K562 (cell line): Measurements from ENCODE around the gene GTSE1. TPM values are rescaled to one million over a fixed set of nuclear protein-coding genes. Genes with fewer than 3 reads are reported as not detected.
A peak's percentile ranks its signal among the peaks of the same experiment; 100 is the strongest.

Experiments
- ATAC-seq: fragments of 200-7000 bp; cut with Tn5 transposase; 3 replicates; pipeline ENCODE4 v1.9.1; 2020; ENCODE audit warnings: moderate library complexity
- BruUV-seq: library from RNA; stranded (reverse); fragments of 400-500 nt; replicated peaks from 2 replicates; lab custom pipeline; 2021; lab: Mats Ljungman, UMichigan
- CTCF ChIA-PET: fragments of 300-600 bp; formaldehyde crosslinking; extraction: SDS; loops from one replicate; lab custom pipeline; 2021; ENCODE audit warnings: low intra/inter-chr PET ratio; lab: Yijun Ruan, JAX
- POLR2A ChIA-PET: fragments of 300-600, 350-650 bp; sonication (Branson Sonifier 250); formaldehyde crosslinking; extraction: SDS; loops from one replicate; lab custom pipeline; 2021; ENCODE audit warnings: antibody characterized with exemption, inconsistent platforms; lab: Yijun Ruan, JAX
- DNase-seq, 4 experiments: peaks; one replicate each; pipeline versions ENCODE4 v3.0.0 to v3.0.0-alpha.2; 2011 to 2018; ENCODE audit warnings: low spot score in 3 of 4, mixed read lengths in 3 of 4; ENCODE audit errors: extremely low read depth in 1 of 4
- FAIRE-seq: peaks from 2 replicates; lab custom pipeline; 2011; peaks lifted over from hg19 to GRCh38; lab: Jason Lieb, UNC
- H2AFZ ChIP-seq: 2 replicates; pipeline ENCODE4 v1.6.0; 2011; ENCODE audit warnings: low read depth, low read length, control low read depth, inconsistent platforms
- H3K27ac ChIP-seq: fragments of 200-600 bp; 3 replicates; pipeline ENCODE4 v1.8.0; 2011; ENCODE audit warnings: low read depth, mild to moderate bottlenecking, control low read depth, inconsistent platforms, low read length, moderate library complexity, mixed read lengths; ENCODE audit errors: extremely low read depth
- H3K27me3 ChIP-seq, 2 experiments: fragments of 300-600 bp in 1 of 2; 2 replicates in 1 of 2; 3 replicates in 1 of 2; pipeline versions ENCODE4 v1.6.0 to v1.8.0; 2011; ENCODE audit warnings: inconsistent platforms in 2 of 2, low read length in 2 of 2, mild to moderate bottlenecking in 1 of 2, mixed read lengths in 1 of 2, moderate library complexity in 1 of 2; ENCODE audit not compliant: control insufficient read depth in 2 of 2, insufficient read depth in 2 of 2
- H3K36me3 ChIP-seq: fragments of 300-600 bp; 3 replicates; pipeline ENCODE4 v1.8.0; 2011; ENCODE audit warnings: mild to moderate bottlenecking, low read length, inconsistent platforms; ENCODE audit not compliant: control insufficient read depth, insufficient read depth
- H3K4me1 ChIP-seq, 2 experiments: fragments of 200-600 bp in 1 of 2; replicated peaks in 1 of 2; 2 replicates in 1 of 2; 3 replicates in 1 of 2; pipeline versions ENCODE4 v1.5.1 to v1.8.0; 2011; ENCODE audit warnings: inconsistent platforms in 2 of 2, low read length in 2 of 2, mild to moderate bottlenecking in 1 of 2, mixed read lengths in 1 of 2, moderate library complexity in 1 of 2; ENCODE audit not compliant: control insufficient read depth in 2 of 2, insufficient read depth in 2 of 2
- H3K4me2 ChIP-seq: 2 replicates; pipeline ENCODE4 v1.6.1; 2011; ENCODE audit warnings: low read length, control low read depth, inconsistent platforms, mixed read lengths; ENCODE audit not compliant: insufficient read depth
- H3K4me3 ChIP-seq: fragments of 200-600 bp; sonication (generic), shearing (Covaris generic); 2 replicates; pipeline ENCODE4 v1.5.1; 2016; ENCODE audit warnings: control low read depth, inconsistent platforms
- H3K79me2 ChIP-seq: fragments of 200-600 bp; 3 replicates; pipeline ENCODE4 v1.8.0; 2011; ENCODE audit warnings: low read length, inconsistent platforms; ENCODE audit not compliant: control insufficient read depth, insufficient read depth
- H3K9ac ChIP-seq, 2 experiments: 2 replicates each; pipeline versions ENCODE4 v1.6.0 to v1.6.1; 2011; ENCODE audit warnings: low read depth in 2 of 2, low read length in 2 of 2, control low read depth in 1 of 2, inconsistent platforms in 1 of 2, mild to moderate bottlenecking in 1 of 2, mixed read lengths in 1 of 2; ENCODE audit not compliant: insufficient read depth in 1 of 2
- H3K9me1 ChIP-seq: one replicate; pipeline ENCODE4 v1.6.0; 2011; ENCODE audit warnings: inconsistent platforms, mild to moderate bottlenecking, low read length, moderate library complexity; ENCODE audit not compliant: control insufficient read depth, insufficient read depth
- H3K9me3 ChIP-seq: replicated peaks from 2 replicates; pipeline ENCODE4 v1.5.1; 2011; ENCODE audit warnings: low read depth, low read length, inconsistent platforms; ENCODE audit not compliant: control insufficient read depth, insufficient read depth
- H4K20me1 ChIP-seq: replicated peaks from 2 replicates; pipeline ENCODE4 v1.6.1; 2011; ENCODE audit warnings: low read length, inconsistent platforms, mixed read lengths; ENCODE audit not compliant: control insufficient read depth, insufficient read depth
- ATF3 ChIP-seq, 2 experiments: fragments of 450-650 bp in 1 of 2; sonication (generic) in 1 of 2; formaldehyde crosslinking in 1 of 2; IDR thresholded peaks in 1 of 2; conservative IDR thresholded peaks in 1 of 2; 2 replicates each; pipeline versions ENCODE4 v1.6.1 to v1.8.1; 2016 to 2023; ENCODE audit warnings: mild to moderate bottlenecking in 2 of 2, moderate library complexity in 2 of 2, inconsistent platforms in 1 of 2, missing genetic modification reagents in 1 of 2
- CEBPB ChIP-seq: fragments of 450-650 bp; IDR thresholded peaks from 2 replicates; pipeline ENCODE4 v1.6.1; 2016; ENCODE audit warnings: missing genetic modification characterization, missing compliant biosample characterization
- CEBPG ChIP-seq, 3 experiments: fragments of 200-800 bp in 1 of 3; sonication (Bioruptor generic) in 1 of 3; sonication (generic) in 1 of 3; formaldehyde crosslinking in 1 of 3; IDR thresholded peaks in 2 of 3; conservative IDR thresholded peaks in 1 of 3; 2 replicates each; pipeline versions ENCODE4 v1.6.1 to v1.8.0; 2016 to 2022; ENCODE audit warnings: missing compliant biosample characterization in 2 of 3, missing genetic modification characterization in 2 of 3, mild to moderate bottlenecking in 1 of 3, missing genetic modification reagents in 1 of 3
- FOSL1 ChIP-seq: fragments of 200-800 bp; sonication (Bioruptor generic); conservative IDR thresholded peaks from 2 replicates; pipeline ENCODE4 v1.6.1; 2016; ENCODE audit warnings: missing genetic modification characterization, missing compliant biosample characterization
- JUND ChIP-seq, 2 experiments: IDR thresholded peaks; 2 replicates in 1 of 2; 3 replicates in 1 of 2; pipeline ENCODE4 v1.6.1; 2011; ENCODE audit warnings: borderline replicate concordance in 2 of 2, low read depth in 2 of 2, low read length in 2 of 2, improper control_type of control experiment in 1 of 2, missing biosample characterization in 1 of 2, missing genetic modification characterization in 1 of 2, missing genetic modification reagents in 1 of 2
- TEAD1 ChIP-seq, 2 experiments: fragments of 450-650 bp in 1 of 2; sonication (generic) in 1 of 2; formaldehyde crosslinking; IDR thresholded peaks; 2 replicates each; pipeline versions ENCODE4 v1.4.0 to v1.8.0; 2020 to 2022; ENCODE audit warnings: mild to moderate bottlenecking in 2 of 2, missing genetic modification reagents in 1 of 2
- U2AF2 ChIP-seq: fragments of 200-400 bp; formaldehyde crosslinking; optimal IDR thresholded peaks from 2 replicates; pipeline ENCODE3; 2017; ENCODE audit warnings: low read depth, mild to moderate bottlenecking, low read length
- ZNF77 ChIP-seq: fragments of 250-450 bp; sonication (Bioruptor Pico); IDR thresholded peaks from 2 replicates; pipeline ENCODE4 v1.5.0; 2020
- WGBS: fragments of 100-300 bp; shearing (Covaris generic); methylation state at CpG from one replicate; pipeline ENCODE4 v1.1.6; 2016; ENCODE audit warnings: low coverage, mixed read lengths; ENCODE audit not compliant: insufficient coverage; ENCODE audit errors: missing lambda C conversion rate; 5-methylcytosine and 5-hydroxymethylcytosine counted together
- in situ Hi-C: fragments of 300-500 bp; cut with MboI; formaldehyde crosslinking; loops from 4 replicates; pipeline ENCODE4 v1.15.0; 2018; ENCODE audit warnings: inconsistent platforms, mixed read lengths
- intact Hi-C: fragments of 100-400 bp; cut with micrococcal nuclease; formaldehyde crosslinking; loops from 2 replicates; pipeline ENCODE4 v1.14.2; 2022
- polyA plus RNA-seq, 8 experiments: library from polyadenylated mRNA; depleted of rRNA in 4 of 8; stranded (reverse) in 5 of 8; unstranded in 3 of 8; fragments of >200 nt; fragmentation: Nextera tagmentation in 2 of 8; fragmentation: Illumina TruSeq in 1 of 8; extraction: Ambion mirVana in 2 of 8; extraction: Trizol in 1 of 8; gene quantifications; 2 replicates each; pipeline versions ENCODE4 v1.2.1 to v1.2.3, GENCODE V29; 2011 to 2014; ENCODE audit warnings: inconsistent platforms in 1 of 8, missing spikeins in 1 of 8
- total RNA-seq, 7 experiments: library from RNA; depleted of rRNA in 6 of 7; stranded (reverse); fragments of >200 nt in 6 of 7; fragmentation: Illumina TruSeq in 2 of 7; extraction: Trizol in 2 of 7; gene quantifications; 2 replicates each; pipeline versions ENCODE4 v1.2.1 to v1.2.3, GENCODE V29; 2011 to 2021; ENCODE audit warnings: low replicate concordance in 1 of 7

Gene GTSE1
- total and polyA plus RNA-seq, 9 of the 15 experiments (the other 6 are each of a cell fraction or from before 2014, with no cell fraction given), result 2.5 to 22.5 (median 12.9) TPM

- CTCF ChIA-PET, result no interaction called here
- Histone ChIP-seq H3K4me2 (no peak overlapping the region), H4K20me1 (no peaks in the 10 kb centered on the region; the same call in 1 of the 2 replicates), H3K9ac (no peak overlapping the region), H3K9me3 (no peaks in the 10 kb centered on the region), H3K4me1 (peaks cover 0 to 12% of the 10 kb centered on the region in 2 experiments; a peak in 2 of 5 replicates), H3K27ac (no peak overlapping the region), H3K9me1 (no peaks in the 10 kb centered on the region), H3K36me3 (no peaks in the 10 kb centered on the region), H3K27me3 (peaks cover 5 to 42% of the 10 kb centered on the region in 2 experiments; a peak in 3 of 5 replicates), H3K79me2 (no peaks in the 10 kb centered on the region), H3K4me3 (no peak overlapping the region), H2AFZ (no peak overlapping the region)
- ATAC-seq (peak; percentile 32; the same call in 1 of the 3 replicates), FAIRE-seq (no peak), DNase-seq (peak in 2 of 4 experiments; percentile 21 to 40)
- BruUV-seq, result no TSS peak
- POLR2A ChIA-PET, result interaction anchor here (0.7 kb wide), 1 partner anchor 98 kb away, joined by 5 read pairs; no protein-coding TSS in a partner anchor
- WGBS, result 3% methylated on average over 18 of the region's 27 CpGs
- in situ Hi-C loops (no loop called here), intact Hi-C loops (no loop called here)
- TF ChIP-seq CEBPB (tag), result peak; percentile 79
- TF ChIP-seq JUND (IDR thresholded peaks at IDR 0.05; ENCODE audit: borderline replicate concordance, low read depth, low read length), result peak; percentile 69
- TF ChIP-seq JUND (tag; IDR thresholded peaks at IDR 0.05; ENCODE audit: borderline replicate concordance, low read depth, low read length), result peak; percentile 35; the same call in 1 of the 3 replicates
- TF ChIP-seq FOSL1 (tag), result peak; percentile 79
- no peak for TF ChIP-seq ZNF77 (CRISPR knock-in tag)
- no peak for TF ChIP-seq U2AF2
- peak; percentile 56; the same call in 1 of the 2 replicates for TF ChIP-seq CEBPG (CRISPR knock-in tag; IDR thresholded peaks at IDR 0.05)
- TF ChIP-seq CEBPG (tag; conservative IDR thresholded peaks at IDR 0.05 in 1 of 2, IDR thresholded peaks at IDR 0.05 in 1 of 2), result peak in 1 of 2 experiments; percentile 79; a peak in 2 of 4 replicates
- TF ChIP-seq TEAD1 (CRISPR knock-in tag; IDR thresholded peaks at IDR 0.05), result peak in 1 of 2 experiments; percentile 58; a peak in 1 of 4 replicates
- peak; percentile 60 for TF ChIP-seq ATF3 (IDR thresholded peaks at IDR 0.05)
- TF ChIP-seq ATF3 (CRISPR knock-in tag; conservative IDR thresholded peaks at IDR 0.05), result no peak
These were observed 81.1 kb downstream of the GTSE1 start for GRCh38 chr22:46377525-46378425.
